Subcutaneous preadipocyte (primary cell): Measurements from ENCODE around the gene CDCP1. TPM values are rescaled to one million over a fixed set of nuclear protein-coding genes. Genes with fewer than 3 reads are reported as not detected.

ENCODE experiments used
- small RNA-seq: library from RNA; depleted of rRNA; stranded (forward); fragments of <200 nt; gene quantifications from one replicate; pipeline ENCODE3, GENCODE V24; 2012
- total RNA-seq: library from RNA; depleted of rRNA; stranded (reverse); fragments of >200 nt; gene quantifications from 2 replicates; pipeline ENCODE4 v1.2.3, GENCODE V29; 2012

The CDCP1 gene, protein sequence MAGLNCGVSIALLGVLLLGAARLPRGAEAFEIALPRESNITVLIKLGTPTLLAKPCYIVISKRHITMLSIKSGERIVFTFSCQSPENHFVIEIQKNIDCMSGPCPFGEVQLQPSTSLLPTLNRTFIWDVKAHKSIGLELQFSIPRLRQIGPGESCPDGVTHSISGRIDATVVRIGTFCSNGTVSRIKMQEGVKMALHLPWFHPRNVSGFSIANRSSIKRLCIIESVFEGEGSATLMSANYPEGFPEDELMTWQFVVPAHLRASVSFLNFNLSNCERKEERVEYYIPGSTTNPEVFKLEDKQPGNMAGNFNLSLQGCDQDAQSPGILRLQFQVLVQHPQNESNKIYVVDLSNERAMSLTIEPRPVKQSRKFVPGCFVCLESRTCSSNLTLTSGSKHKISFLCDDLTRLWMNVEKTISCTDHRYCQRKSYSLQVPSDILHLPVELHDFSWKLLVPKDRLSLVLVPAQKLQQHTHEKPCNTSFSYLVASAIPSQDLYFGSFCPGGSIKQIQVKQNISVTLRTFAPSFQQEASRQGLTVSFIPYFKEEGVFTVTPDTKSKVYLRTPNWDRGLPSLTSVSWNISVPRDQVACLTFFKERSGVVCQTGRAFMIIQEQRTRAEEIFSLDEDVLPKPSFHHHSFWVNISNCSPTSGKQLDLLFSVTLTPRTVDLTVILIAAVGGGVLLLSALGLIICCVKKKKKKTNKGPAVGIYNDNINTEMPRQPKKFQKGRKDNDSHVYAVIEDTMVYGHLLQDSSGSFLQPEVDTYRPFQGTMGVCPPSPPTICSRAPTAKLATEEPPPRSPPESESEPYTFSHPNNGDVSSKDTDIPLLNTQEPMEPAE
- total RNA-seq, result 19.1 and 27.4 TPM in 2 replicates

DNA sequence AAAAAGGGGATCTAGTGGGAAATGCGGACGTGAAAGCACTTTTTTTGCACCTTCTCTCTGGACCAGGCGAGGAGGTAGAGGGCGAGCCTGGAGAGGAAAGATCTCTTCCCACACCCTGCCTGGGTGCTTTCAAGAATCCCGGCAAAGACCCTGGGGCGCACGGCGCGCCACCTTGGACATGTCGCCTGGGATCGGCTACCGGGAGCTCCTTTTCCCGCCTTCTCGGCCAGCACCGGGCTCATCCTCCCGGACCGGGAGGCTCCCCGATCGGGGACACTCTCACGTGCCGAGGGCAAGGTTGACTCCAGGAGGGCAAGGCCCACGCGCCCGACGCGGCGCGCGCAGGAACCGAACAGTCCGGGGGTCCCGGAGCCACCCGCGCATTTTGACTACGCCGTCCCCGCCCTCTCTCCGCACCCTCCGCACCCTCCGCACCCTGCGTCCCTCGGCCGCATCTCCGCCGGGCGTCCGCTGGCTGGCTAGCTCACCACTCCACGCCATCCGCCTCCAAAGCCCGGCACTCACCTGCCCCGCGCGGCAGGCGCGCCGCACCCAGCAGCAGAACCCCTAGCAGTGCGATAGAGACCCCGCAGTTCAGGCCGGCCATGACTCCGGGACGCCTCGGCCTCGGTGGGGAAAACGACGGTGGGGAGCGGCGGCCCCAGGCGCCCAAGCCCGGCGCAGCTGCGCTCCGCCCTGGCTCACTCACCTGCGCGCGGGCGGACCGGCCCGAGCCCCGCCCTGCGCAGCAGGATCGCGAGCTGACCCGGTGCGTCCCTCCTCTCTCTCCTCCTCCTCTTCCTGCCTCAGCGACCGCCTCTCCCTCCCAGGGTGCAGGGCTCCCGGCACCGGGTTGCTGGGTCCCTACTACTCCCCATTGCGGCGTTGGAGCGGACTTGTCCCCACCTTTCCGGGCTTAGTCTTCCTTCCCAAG, at the start of gene CDCP1:
TSS of gene CDCP1 (minus strand) at position 698 of the 934 bp plus-strand sequence. CDS start at position 607, 91 bp downstream.

Small RNA genes within 50 kb of the gene (small RNA-seq; reads per million reads assigned to genes)
- gene RNU5B-3P, result not detected

Other genes with a start within 250 kb of the CDCP1 start
- gene ZDHHC3, start 170.2 kb downstream of the CDCP1 start, total RNA-seq, result 64.5 and 87.8 TPM in 2 replicates
- gene EXOSC7, start 170.1 kb downstream of the CDCP1 start, total RNA-seq, result 37.5 and 40.4 TPM in 2 replicates
- gene CLEC3B, start 120.1 kb downstream of the CDCP1 start, total RNA-seq, result 33.4 and 48.5 TPM in 2 replicates
- gene TMEM158, start 79.9 kb upstream of the CDCP1 start, total RNA-seq, result 26.8 and 35.0 TPM in 2 replicates
- 18.0 and 23.9 TPM in 2 replicates for gene LARS2, start 242.2 kb upstream of the CDCP1 start, total RNA-seq